NCI-H187 (cell line): ENCODE data around the gene FBXO4.
"Not testable (repeated sequence)": the region's sequence is repeated elsewhere in the genome, so short reads cannot be mapped to it uniquely, and the experiment has no call there.

Experiments
- DNase-seq, 2 experiments: peaks; one replicate each; lab custom pipeline; 2025; lab: John Stamatoyannopoulos, UW

The FBXO4 gene

GRCh38 chr5:41921874-41922273 is 3.2 kb upstream of the FBXO4 start:
- no peak for DNase-seq

GRCh38 chr5:41924526-41924871 is 582 bp upstream of the FBXO4 start:
- DNase-seq = no peak

GRCh38 chr5:41925555-41925951 is 472 bp downstream of the FBXO4 start:
- DNase-seq = no peak

GRCh38 chr5:41927604-41928003 is 2.5 kb downstream of the FBXO4 start:
- no peak for DNase-seq

- DNase-seq = no peak
Observed at GRCh38 chr5:41929035-41929434, 4.0 kb downstream of the FBXO4 start.

GRCh38 chr5:41932770-41933169 is 7.7 kb downstream of the FBXO4 start:
- no peak for DNase-seq

GRCh38 chr5:41935544-41935943 is 10.5 kb downstream of the FBXO4 start:
- no peak for DNase-seq

- no peak for DNase-seq
Observed at GRCh38 chr5:41940641-41941040, 15.6 kb downstream of the FBXO4 start.

GRCh38 chr5:41945332-41945955 is 20.4 kb downstream of the FBXO4 start:
- DNase-seq = not testable (repeated sequence)

GRCh38 chr5:41951224-41951623 is 26.1 kb downstream of the FBXO4 start:
- DNase-seq = no peak

GRCh38 chr5:41954286-41954685 is 29.2 kb downstream of the FBXO4 start:
- no peak for DNase-seq

GRCh38 chr5:41955432-41956024 is 30.4 kb downstream of the FBXO4 start:
- no peak for DNase-seq

- no peak for DNase-seq
Observed at GRCh38 chr5:41956943-41957342, 31.9 kb downstream of the FBXO4 start.

- DNase-seq = no peak
Observed at GRCh38 chr5:41960481-41960880, 35.4 kb downstream of the FBXO4 start.

GRCh38 chr5:41961736-41962135 is 36.7 kb downstream of the FBXO4 start:
- DNase-seq = no peak

GRCh38 chr5:41962491-41962890 is 37.4 kb downstream of the FBXO4 start:
- no peak for DNase-seq

- no peak for DNase-seq
Observed at GRCh38 chr5:41966401-41967105, 41.5 kb downstream of the FBXO4 start.

- no peak for DNase-seq
Observed at GRCh38 chr5:41967401-41967800, 42.3 kb downstream of the FBXO4 start.

GRCh38 chr5:41968153-41968723 is 43.2 kb downstream of the FBXO4 start:
- no peak for DNase-seq

GRCh38 chr5:41973087-41973486 is 48.0 kb downstream of the FBXO4 start:
- no peak for DNase-seq

GRCh38 chr5:41973887-41974286 is 48.8 kb downstream of the FBXO4 start:
- no peak for DNase-seq

GRCh38 chr5:41978676-41979075 is 53.6 kb downstream of the FBXO4 start:
- DNase-seq = no peak

- no peak for DNase-seq
Observed at GRCh38 chr5:41980396-41980795, 55.3 kb downstream of the FBXO4 start.
